Choroid plexus epithelial cell (primary cell): ENCODE results near the gene FEZ2.

Source experiments
- DNase-seq: peaks from one replicate; pipeline ENCODE4 v3.0.0-alpha.2; 2010; ENCODE audit warnings: low read depth
- H3K4me3 ChIP-seq: 2 replicates; pipeline ENCODE4 v1.5.1; 2011; ENCODE audit warnings: low read depth, mild to moderate bottlenecking, control low read depth, low read length, moderate library complexity
- TF ChIP-seq, protein P1 (sequence below): conservative IDR thresholded peaks from 2 replicates; pipeline ENCODE4 v1.5.1; 2011; ENCODE audit warnings: low read depth, mild to moderate bottlenecking, control low read depth, inconsistent platforms, low read length, moderate library complexity

FEZ2 gene

DNA sequence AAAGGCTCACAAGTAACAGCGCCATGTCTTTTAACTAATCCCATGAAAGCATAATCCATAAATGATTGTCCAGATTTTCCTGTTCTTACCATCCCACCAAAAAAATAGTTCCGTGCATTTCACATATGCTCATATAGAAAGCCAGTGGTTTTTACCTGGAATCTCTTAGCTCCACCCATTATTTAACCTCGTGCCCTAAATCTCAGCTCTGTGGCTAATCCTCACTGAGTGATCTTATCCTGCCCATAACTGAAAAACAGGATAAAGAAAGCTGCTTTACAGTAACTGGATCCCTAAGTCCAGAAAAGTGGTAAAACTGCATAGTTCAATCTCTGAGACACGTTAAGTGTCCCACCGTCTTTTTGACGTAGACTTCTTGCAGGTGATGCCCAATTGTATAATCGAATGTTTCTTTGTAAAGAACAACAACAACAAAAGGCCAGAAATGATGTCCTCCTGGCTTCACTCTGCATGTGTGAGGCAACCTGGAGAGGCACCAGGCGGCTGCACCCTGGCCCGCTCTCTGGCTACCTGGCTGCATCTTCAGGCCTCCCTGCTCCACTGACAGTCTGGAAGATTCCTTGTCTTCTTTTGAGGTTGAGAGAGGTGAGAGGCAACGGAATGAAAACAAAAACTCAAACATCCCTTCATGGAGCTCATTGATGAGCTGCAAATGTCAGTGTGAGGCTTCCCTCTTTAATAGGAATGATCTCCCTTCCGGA is 38.6 kb downstream of the FEZ2 start:
- TF ChIP-seq, protein P1, sequence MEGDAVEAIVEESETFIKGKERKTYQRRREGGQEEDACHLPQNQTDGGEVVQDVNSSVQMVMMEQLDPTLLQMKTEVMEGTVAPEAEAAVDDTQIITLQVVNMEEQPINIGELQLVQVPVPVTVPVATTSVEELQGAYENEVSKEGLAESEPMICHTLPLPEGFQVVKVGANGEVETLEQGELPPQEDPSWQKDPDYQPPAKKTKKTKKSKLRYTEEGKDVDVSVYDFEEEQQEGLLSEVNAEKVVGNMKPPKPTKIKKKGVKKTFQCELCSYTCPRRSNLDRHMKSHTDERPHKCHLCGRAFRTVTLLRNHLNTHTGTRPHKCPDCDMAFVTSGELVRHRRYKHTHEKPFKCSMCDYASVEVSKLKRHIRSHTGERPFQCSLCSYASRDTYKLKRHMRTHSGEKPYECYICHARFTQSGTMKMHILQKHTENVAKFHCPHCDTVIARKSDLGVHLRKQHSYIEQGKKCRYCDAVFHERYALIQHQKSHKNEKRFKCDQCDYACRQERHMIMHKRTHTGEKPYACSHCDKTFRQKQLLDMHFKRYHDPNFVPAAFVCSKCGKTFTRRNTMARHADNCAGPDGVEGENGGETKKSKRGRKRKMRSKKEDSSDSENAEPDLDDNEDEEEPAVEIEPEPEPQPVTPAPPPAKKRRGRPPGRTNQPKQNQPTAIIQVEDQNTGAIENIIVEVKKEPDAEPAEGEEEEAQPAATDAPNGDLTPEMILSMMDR, result no peak
- no peak for DNase-seq

DNA sequence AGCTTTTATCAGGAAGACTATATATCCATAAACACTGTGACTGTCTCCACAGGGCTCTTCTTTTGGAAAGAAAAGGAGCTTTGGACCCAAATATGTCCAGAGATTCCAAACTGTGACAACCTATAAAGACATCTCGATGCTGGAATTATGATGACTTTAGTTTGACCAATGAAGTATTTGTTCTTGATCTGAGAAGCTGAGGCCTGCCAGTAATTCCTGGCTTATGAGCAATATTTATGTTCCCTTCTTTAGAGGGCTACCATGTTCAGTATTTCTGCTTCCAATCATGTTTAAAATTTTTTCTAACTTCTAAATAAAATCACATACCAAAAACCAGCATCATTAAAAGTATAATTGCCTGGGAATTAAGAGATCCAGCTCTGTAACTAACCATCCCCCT is 41.1 kb downstream of the FEZ2 start:
- TF ChIP-seq, protein P1, result no peak
- peak; percentile 68 for DNase-seq
- no peak overlapping the region for H3K4me3 ChIP-seq

More for the DNA sequence above, 38.6 kb downstream of the FEZ2 start:
- no peak overlapping the region for H3K4me3 ChIP-seq

DNA sequence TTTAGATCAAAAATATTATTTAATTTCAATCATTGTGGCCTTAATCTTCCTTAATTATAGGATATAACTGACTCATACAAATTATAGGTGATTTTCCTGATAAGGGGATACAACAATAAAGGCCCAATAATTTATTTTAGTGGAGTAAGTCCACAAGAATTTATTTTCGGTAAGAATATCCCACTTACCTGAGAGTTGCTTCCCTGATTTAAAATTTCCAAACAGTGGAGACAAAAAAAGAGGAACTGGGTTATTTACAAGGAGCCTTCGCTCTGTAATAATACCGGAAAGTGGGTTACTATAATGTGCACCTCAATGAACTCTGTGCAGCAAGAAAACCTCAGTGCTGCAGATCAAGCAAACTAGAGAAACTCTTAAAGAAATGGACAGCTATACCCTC is 42.2 kb downstream of the FEZ2 start:
- H3K4me3 ChIP-seq, result no peak overlapping the region
- TF ChIP-seq, protein P1, result no peak
- no peak for DNase-seq

DNA sequence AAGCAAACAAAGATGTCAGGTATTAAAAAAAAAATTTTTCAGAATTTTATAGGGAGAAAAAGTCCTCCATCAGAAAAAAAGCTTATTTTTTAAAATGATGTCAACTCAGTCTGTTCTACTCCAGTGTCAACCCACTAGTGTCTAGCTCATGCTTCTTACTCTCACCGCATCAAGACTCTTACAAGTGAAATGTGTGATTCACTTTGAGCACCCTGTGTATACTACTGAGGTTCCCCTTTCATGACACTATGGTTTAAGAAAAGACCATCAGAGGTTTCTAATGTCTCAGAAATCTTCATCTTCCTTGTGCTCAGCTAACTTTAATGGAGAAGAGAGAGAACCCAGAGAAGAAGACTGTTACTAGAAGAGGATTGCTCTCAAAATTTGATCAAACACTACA is 43.4 kb downstream of the FEZ2 start:
- DNase-seq, result no peak
- no peak overlapping the region for H3K4me3 ChIP-seq
- TF ChIP-seq, protein P1, result no peak

DNA sequence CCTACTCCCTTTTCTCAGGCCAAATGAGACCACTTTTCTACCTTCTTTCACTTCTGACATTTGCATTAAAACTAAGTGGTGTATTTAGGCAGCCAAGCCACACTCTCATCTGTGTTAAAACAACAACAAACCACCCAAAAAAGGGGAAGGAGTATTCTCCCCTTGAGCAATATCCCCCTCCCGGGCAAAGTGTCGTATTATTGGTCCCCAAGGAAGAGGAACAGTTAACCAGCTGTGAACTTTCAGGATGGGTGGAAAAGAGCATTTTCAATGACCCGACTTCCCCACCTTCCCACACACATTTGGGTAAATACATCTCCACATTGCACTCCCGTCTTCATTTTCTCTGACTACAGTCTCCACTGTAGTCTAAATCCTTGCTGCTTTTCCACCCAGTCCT is 44.3 kb downstream of the FEZ2 start:
- H3K4me3 ChIP-seq, result no peak overlapping the region
- no peak for DNase-seq
- TF ChIP-seq, protein P1, result no peak

DNA sequence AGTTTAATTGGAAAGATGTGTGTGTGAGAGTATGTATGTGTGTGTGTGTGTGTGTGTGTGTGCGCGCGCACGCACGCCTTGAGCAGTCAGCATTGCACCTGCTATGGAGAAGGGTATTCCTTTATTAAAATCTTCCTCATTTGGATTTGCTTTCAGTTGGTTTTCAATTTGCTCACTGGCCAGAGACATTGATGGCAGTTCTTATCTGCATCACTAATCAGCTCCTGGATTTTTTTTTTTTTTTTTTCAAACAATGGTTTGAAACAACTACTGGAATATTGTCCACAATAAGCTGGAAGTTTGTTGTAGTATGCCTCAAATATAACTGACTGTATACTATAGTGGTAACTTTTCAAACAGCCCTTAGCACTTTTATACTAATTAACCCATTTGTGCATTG is 48.0 kb downstream of the FEZ2 start:
- TF ChIP-seq, protein P1, result no peak
- no peak for DNase-seq
- H3K4me3 ChIP-seq, result no peak overlapping the region

DNA sequence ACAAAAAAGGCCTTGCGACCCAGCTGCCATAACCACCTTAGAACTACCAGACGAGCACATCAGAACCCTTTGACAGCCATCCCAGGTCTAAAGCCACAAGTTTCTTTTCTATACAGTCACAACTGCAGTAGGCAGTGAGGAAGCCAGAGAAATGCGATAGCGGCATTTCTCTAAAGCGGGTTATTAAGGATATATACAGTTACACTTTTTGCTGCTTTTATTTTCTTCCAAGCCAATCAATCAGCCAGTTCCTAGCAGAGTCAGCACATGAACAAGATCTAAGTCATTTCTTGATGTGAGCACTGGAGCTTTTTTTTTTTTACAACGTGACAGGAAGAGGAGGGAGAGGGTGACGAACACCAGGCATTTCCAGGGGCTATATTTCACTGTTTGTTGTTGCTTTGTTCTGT is 48.8 kb downstream of the FEZ2 start:
- H3K4me3 ChIP-seq, result no peak overlapping the region
- DNase-seq, result peak; percentile 42
- TF ChIP-seq, protein P1, result no peak
